ENCODE results near the gene METAP2.

The METAP2 gene

GRCh38 chr12:95553197-95553943, 79.4 kb downstream of the METAP2 start:
- no peak for DNase-seq

GRCh38 chr12:95554532-95555071, 80.7 kb downstream of the METAP2 start:
- peak; percentile 14 for DNase-seq

GRCh38 chr12:95557625-95558024, 83.7 kb downstream of the METAP2 start:
- no peak for DNase-seq

Measured in NCI-H526 treated with DMSO at 0.1 percent for 48 hours (cell line).